HPDE6-E6E7 (cell line): ENCODE results near the gene NOS1AP.

Source experiments
- DNase-seq: peaks from one replicate; pipeline ENCODE4 v3.0.0; 2011; ENCODE audit warnings: missing footprints; ENCODE audit errors: extremely low spot score

Gene NOS1AP

DNA sequence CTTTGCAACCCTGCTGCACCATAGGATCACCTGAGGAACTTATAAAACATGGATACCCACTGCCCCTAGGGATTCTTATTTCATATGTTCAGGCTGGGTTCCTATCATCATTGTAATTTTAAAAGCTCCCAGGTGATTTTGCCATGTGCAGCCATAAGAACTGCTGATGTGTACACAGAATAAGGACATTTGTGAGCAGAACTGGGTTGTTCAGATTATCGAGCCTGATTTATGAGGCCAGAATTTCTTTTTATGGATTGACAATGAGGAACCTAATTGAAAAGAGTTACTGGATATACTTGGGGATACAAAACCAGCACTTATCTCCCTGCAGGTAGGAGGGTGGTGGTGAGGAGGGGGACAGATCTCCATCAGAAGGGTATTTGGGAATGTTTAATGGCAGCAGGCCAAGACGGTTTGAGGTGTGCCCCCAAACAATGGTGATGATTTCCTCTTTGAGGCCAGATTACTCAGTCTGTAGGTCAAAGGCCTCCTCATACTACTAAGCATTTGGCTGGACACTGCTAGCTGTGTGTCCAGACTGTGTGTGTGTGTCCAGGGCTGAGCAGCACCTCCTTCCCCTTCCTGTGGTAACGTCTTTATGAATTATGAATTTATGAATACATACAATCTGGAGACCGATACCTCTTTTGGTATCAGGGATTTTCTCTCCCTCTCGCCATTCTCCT is 18.9 kb downstream of the NOS1AP start:
- DNase-seq: no peak

DNA sequence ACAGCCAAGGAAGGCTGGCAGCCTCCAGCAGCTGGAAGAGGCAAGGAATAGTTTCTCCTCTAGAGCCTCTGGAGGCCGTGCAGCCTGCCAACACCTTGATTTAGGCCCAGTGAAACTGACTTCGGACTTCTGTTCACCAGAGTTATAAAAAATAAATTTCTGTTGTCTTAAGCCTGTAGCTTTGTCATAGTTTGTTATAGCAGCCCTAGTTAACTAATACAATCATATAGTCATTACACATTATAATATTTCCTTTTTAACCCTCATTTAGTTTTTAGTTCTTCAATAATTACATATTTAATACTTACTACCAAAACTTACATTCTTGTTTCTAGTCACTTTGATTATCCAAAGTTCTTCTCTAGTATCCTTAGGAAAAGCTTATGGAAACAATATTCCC is 20.3 kb downstream of the NOS1AP start:
- DNase-seq: no peak

DNA sequence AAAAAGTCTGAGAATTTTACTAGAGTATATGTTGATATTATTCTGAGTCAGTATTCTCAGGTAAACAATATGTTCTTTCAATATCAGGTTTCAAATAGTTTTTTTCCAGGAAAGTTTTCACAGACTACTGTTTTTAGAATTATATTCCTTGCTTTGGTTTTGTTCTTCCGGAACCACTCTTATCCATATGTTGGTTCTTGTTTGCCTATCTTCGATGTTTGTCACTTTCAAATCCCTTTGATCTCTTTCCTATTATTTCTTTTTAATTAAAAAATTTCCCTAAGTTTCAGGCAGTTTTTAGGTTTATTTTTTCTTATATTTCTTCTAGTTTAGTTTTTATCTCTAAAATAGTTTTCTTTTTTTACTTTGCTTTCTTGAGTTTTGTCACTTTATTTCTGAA is 20.9 kb downstream of the NOS1AP start:
- DNase-seq: no peak

DNA sequence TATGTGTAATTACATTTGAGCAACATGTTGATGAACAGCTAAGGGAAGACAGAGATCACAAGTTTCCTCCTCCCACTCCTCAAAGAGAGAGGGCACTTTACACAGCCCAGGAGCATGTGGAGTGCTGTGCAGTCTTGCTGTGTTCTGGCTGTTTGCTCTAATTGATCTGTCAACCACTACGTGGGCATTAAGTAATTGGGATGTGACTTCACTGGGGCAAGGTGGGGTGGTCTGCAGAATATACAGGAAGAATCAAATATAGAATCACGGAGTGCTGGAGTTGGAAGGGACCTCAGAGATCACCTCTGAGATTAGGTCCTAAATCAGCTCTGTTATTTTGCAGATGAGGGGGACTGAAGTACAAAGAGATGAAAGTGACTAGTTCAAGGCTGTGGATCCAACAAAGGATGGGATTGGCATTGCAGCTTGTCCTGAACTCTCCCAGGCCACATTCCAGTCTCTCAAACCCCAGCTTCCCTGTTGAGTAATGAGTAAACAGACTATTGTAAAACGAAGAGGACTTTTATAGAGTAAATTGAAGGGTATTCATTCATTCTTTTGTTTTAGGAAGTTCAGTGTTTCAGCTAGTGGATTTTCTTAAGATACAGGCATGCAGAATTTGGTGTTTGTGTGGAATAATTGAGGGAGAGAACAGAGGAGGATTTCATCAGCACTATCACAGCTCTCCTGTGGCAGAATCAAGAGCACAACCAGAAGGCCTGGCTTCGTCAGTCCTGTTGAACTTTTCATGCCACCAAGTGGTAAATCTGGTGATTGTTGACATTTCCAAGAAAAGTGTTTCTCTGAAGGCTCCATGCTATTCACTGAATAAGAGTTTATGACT is 22.4 kb downstream of the NOS1AP start:
- no peak for DNase-seq

DNA sequence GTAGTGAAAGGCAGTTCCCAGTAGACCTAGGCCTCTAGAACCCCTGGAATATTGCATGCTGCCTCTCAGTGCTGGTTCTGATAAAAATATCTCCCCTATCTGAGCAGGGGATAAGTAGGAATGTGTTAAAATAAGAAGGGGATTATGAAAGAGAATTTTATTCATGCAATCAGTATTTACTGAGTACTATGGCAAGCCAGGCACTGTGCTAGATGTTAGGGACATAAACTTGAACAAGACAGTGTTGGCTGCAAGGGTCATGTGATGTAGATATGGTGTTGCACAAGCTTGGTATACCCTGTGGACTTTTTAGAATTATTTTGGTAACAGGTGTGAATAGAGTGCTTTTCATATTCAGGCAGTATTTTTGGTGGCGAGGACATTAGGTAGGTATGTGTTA is 23.6 kb downstream of the NOS1AP start:
- DNase-seq: no peak

DNA sequence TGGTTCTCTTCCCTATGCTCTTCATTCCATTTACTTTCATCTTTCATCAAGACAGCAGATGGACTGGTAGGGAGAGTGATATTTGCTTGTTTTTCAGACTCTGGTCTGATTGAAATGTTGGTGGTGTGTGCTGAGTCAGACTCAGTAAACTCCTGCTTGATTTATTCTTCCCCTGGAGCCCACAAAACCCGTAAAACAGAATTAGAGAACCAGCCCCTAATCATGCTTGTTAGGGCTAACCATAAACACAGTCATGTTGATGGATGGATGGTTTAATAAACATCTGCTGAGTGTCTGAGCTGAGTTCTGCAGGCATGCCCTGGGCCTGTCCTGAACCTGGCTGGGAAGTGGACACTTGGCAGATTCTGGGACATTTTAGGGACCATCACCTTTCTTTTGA is 24.8 kb downstream of the NOS1AP start:
- DNase-seq: no peak

DNA sequence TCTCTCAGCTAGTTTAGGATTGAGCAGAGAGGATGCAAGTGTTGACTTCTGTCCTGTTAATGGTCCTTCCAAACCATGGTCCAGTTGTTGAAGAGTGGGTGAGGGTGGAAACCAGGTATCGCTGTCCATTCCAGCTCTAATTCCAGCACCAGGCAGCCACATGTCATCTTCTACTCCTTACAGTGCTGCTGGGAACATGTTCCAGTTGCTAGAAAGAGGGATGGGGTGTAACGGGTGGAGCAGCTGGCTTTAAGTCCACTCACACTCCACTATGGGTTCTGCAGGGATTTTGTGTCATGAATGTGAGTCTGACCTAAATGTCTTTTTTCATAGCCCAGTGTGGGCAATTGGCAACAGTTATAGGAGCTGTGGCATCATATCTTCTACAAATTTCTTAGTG is 25.2 kb downstream of the NOS1AP start:
- no peak for DNase-seq

DNA sequence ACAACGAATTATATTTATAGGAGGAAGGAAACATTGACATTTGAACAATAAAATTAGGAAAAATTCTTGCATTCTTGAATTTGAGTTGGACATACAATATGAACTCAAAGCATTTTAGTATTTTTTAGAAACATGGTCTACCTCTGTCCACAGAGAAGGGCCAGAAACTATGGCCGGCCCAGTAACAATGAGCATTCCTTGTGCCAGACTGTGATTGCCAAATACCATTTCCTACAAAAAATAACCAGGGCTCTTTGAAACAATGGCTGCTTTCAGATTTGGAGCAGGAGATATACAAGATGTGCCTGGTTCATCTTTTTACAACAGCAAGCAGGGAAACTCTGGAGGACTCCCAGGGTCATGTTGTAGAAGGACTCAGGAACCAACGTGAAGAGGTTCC is 38.4 kb downstream of the NOS1AP start:
- no peak for DNase-seq

DNA sequence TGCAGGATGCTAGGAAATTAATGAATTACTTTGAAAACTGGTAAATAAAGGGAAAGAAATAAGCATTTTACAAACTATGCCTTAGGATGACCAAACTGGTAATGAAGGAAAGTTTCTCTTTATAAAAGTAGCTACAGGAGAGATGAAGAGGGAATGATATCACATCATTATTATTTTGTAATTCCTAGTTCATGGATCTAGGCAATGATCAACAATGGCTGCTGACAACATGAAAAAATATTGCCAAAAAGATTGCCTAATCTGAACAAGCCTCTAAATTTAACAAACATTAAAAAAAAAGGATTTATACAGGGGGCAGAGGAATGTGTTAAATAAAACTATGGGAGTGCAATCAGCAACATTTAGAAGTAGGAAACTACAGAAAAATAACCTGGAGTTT is 38.9 kb downstream of the NOS1AP start:
- no peak for DNase-seq

DNA sequence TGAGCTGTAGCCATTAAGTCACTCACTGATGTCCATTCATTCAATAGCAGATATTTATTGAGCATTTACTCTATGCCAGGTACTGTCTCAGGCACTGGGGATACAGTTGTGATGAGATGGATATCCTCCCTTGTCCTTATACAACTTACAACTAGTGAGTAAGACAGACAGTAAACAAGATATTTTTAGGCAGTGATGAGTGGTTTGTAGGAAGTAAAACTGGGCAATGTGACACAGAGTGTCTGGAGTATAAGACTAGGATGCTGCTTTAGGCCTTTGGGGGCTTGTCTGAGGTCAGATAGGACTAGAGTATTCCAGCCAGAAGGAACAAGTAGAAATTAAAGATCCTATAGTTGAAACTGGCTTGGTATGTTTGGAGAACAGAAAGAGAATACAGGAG is 41.4 kb downstream of the NOS1AP start:
- no peak for DNase-seq

DNA sequence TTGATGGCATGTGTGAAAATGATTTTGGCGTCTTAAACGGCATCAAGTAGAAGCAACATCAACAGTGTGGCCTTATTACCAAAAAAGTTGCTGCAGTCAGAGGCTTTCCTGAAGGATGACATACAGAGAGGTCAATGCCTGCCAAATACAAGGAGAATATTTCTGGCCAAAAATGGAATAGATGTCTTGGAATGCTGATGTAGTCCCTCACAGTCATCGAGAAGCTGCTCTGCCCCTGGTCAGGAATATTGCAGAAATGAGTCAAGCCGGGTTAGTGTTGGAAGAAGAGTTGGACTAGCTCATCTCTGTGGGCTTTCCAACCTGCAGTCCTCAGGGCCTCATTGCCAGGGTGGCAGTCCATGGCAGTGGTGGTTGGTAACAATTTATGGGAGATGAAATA is 42.1 kb downstream of the NOS1AP start:
- DNase-seq: no peak

DNA sequence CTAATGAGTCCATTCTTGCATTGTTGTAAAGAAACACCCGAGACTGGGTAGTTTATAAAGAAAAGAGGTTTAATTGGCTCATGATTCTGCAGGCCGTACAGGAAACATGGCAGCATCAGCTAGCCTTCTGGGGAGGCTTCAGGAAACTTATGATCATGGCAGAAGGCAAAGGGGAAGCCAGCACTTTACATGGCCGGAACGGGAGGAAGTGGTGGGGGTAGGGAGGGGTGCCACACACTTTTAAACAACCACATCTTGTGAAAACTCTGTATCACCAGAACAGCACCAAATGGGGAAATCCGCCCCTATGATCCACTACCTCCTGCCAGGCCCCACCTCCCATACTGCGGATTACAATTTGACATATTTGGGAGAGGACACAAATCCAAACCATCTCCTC is 43.9 kb downstream of the NOS1AP start:
- no peak for DNase-seq

DNA sequence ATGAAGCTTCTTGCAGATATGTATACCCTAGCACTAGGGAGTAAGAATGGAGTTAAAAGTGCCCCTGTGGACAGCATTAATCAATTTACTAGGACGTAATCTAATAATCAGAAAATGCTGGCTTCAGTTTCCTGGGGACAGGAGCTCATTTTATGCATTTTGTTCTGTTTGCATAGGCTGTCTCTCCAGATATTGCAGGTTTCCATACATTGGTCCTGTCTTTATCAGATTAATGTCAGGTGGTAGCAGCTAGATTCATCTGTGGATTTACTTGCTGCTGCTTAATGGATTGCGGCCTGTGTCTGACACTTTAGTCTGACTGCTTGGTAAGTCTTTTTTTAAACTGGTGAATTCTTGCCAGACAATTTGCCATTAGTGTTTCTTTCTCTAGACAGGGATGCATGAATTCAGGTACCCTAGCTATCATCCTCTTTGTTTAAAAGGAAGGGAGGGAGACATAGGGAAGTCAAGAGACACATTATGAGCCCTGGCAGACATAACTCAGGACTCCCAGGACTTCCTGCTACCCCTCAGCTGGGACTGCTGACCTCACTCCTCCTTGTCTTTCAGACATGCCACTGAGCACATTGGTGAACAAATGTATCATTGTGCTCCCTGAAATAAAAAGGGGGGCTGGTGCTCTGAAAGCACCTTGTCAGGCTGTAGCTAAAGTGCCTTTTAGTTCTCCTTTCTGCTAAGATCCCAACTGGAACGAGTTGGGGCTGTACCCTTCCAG is 47.7 kb downstream of the NOS1AP start:
- no peak for DNase-seq

DNA sequence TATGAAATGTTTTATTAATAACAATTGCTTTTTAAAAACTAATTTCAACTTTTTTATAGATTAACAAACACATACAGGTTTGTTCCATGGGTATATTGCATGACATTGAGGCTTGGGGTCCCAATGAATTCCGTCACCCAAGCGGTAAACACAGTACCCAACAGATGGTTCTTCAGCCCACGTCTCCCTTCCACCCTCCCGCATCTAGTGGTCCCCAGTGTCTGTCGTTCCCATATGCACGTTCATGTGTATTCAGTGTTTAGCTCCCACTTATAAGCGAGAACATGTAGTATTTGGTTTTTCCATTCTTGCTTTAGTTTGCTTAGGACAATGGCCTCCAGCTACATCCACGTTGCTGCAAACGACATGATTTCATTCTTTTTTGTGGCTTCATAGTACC is 48.6 kb downstream of the NOS1AP start:
- DNase-seq: no peak

DNA sequence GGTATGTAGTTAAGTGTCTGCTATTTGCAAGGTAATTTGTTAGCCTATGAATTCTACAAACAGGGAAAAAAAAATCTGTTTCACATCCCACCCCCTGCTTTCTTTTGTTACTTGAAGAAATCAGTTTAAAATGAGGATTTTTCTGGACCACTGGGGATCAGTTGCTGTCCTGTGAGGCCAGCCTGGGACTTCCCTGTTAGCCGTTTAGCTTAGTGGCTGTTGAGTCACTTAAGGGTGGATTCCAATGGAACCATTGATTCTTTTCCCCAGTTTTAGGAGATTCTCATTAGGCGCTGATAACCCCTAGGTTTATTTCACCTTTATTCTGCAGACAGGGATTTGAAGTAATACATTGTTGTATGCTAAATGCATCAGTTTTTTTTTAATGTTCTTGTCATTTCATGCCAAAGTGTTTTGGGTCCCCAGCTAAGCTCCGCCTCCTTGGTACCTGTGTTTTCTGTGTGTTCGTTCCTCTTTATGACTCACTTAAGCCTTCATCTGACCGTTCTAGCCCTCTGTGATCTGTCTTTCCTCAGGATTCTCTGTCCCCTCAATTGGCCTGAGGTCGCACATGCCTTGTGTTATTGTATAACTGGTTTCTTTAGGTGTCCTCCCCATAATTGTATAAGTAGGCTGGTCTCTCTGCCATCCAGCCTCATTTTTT is 59.3 kb downstream of the NOS1AP start:
- no peak for DNase-seq

DNA sequence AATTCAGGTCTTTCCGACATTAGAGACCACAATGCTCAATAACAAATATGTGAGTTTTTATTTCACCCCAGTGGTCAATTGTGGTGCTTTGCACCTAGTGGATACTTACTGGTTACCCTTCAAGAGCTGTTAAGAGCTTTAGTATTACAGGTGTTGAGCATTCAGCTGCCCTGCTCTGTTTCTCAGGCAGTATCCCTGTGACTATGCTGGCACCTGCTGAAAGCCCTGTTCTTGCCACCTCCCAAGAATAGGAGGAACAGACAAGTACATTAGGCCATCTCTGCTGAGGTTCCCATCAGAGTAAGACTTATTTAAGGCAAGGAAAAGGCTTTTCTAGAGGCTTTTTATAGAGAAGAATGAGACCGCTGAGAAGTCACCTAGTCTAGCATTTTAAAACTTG is 60.8 kb downstream of the NOS1AP start:
- no peak for DNase-seq

DNA sequence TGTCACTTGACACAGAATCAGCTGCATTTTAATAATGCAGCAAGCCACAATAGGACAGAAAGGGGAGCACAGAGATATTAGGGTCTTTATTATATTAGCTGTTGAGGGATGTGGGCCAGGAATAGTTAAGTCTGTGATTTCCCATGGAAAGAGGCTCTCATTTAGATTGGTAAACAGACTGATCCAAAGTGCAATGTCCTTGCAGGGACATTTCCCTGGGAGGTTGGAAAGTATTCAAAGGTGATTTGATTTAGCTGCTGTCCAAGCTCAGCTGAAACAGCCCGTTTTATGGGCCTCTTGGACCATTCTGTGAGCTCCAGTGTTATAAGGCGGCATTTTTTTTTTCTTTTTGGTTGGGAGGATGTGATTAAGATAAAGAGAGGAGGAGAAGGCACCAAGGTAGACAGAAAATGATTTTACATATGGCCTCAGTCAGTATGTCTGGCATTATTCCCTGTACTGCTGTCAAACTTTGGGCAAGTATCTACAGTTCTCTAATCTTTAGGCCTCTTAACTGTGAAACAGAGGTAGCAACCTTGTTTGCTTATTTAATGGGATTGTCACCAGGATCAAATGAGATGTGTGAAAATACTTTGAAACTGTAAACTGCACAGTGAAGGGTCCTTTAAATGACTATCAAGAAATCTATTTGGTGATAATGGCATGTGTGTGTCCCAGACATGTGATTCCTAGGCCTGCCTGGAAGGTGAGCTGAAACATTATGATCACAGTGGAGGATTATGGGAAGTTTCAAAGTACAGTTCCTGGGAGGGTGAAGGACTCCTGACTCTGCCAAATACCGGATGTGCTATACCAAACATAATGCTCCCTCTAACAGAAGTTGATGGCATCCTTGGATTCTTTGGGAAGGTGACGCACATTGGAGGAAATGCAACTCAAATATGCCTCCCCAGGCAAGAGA is 62.2 kb downstream of the NOS1AP start:
- no peak for DNase-seq

DNA sequence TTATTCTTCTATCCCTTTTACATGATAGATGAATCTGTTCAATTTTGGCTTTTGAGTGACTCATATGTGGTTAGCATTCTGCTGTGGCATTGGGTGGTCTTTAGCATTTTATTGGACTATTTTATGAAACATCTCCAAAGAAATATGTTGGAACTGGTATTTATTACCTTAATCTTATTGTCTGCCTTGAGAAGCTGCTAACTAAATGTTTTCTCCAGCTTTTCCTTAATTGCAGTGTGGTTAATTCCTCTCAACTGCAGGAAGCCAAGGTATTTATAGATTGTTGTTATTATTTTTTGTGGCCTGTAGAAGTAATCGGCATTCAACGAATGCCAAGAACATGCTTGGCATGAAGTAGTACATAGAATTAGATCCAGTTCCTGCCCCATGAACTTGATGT is 64.1 kb downstream of the NOS1AP start:
- no peak for DNase-seq

DNA sequence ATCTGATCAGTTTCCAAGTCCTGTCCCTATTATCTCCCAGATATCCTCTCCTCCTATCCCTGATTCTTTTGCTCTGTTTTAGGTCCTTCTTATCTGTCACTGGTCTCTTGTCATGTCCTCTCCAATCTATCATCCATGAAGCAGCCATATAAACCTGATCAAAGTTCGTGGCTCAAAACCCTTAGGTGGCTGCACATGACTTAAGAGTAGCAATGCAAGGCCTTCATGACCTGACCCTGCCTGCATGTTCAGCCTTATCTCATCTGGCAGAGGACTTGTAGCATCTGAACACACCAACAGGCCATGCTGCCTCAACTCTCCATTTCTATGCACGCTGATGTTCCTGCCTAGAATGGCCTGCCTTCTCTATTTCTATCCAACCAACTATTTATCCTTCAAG is 65.2 kb downstream of the NOS1AP start:
- DNase-seq: no peak

DNA sequence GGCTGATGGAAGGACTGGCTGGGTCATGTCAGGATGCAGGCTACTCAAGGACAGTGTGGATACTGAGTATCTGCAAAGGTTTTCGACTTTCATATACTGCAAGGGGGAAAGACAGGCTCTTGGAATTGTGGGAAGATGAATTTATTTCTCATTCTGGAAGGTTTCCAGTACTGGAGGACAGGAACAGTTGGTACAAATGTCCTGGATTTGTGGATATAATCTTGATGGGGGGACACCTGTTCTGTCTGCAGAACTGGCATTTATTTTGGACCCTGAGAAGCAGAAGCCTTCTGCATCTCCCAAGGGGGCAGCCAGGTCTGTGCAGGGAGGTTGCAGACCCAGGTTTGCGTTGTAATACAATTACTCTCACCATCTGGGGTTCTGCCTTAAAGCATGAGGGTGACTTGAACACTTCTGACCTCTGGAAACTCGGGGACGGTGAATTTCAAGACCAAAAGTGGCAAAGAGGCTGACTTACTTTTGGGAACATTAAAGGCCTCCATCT is 65.8 kb downstream of the NOS1AP start:
- DNase-seq: no peak

DNA sequence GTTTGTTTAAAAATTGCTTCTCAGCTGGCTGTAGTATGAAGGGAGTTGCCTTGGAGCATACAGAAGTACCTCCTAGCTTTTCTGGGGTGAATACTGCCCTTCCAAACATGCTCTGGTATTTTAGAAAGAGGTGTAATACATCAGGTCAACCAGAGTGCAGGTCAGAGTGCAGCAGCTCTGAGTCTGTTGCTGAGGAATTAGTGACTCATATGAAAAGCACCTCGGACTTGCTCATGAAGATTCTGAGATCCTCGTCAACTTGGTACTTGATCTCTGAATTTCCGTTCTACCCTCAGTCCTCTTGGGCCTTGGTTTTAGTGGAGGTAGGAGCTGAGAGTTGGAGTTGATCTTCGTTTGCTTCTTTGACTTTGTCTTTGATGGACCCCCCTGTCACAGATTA is 67.3 kb downstream of the NOS1AP start:
- peak; percentile 70 for DNase-seq
